ENCODE results near the gene CDYL2.

- TF ChIP-seq CTCF (IDR thresholded peaks at IDR 0.05) (no peak), POLR2A (IDR thresholded peaks at IDR 0.05) (no peak), EP300 (IDR thresholded peaks at IDR 0.05) (no peak)
Measured at GRCh38 chr16:80611171-80611929, 193.0 kb downstream of the CDYL2 start.
